Loucy (cell line): ENCODE measurements around the gene THEM4.

ENCODE experiments used
- EZH2phosphoT487 ChIP-seq: fragments of 200-600 bp; IDR thresholded peaks from 2 replicates; pipeline ENCODE4 v1.6.1; 2018; ENCODE audit warnings: antibody characterized with exemption, mild to moderate bottlenecking, moderate library complexity, borderline replicate concordance
- TF ChIP-seq, protein P1 (sequence below): fragments of 200-600 bp; sonication (generic); conservative IDR thresholded peaks from 2 replicates; pipeline ENCODE4 v1.5.1; 2014; ENCODE audit warnings: mild to moderate bottlenecking, antibody characterized with exemption, low read length

DNA sequence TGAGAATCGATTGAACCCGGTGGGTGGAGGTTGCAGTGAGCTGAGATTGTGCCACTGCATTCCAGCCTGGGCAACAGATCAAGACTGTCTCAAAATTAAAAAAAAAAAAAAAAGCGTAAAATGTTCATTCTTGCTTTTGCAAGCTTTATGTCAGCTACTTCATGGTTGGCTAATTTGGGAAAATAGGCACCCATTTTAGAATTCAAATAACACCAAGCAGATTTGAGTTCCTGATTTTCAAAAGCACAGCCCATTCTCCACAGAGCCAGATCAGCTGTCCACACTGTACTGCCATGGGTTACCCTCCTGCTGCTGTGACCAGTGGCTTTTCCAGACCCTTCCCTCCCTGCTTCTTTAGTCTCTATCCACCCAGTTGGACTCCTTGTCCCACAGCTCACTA lies 60.2 kb downstream of the THEM4 start:
- TF ChIP-seq, protein P1, sequence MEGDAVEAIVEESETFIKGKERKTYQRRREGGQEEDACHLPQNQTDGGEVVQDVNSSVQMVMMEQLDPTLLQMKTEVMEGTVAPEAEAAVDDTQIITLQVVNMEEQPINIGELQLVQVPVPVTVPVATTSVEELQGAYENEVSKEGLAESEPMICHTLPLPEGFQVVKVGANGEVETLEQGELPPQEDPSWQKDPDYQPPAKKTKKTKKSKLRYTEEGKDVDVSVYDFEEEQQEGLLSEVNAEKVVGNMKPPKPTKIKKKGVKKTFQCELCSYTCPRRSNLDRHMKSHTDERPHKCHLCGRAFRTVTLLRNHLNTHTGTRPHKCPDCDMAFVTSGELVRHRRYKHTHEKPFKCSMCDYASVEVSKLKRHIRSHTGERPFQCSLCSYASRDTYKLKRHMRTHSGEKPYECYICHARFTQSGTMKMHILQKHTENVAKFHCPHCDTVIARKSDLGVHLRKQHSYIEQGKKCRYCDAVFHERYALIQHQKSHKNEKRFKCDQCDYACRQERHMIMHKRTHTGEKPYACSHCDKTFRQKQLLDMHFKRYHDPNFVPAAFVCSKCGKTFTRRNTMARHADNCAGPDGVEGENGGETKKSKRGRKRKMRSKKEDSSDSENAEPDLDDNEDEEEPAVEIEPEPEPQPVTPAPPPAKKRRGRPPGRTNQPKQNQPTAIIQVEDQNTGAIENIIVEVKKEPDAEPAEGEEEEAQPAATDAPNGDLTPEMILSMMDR: no peak
- no peak for TF ChIP-seq EZH2phosphoT487
